ENCODE results near the gene TSFM. TPM values are rescaled to one million over a fixed set of nuclear protein-coding genes. Genes with fewer than 3 reads are reported as not detected.

Gene TSFM
- total and polyA plus RNA-seq, 2 of the 4 experiments (the other 2 are of a cell fraction): 11.5 to 14.0 TPM

GRCh38 chr12:57809425-57809824, 26.8 kb downstream of the TSFM start:
- 86% methylated on average over 2 of the region's 3 CpGs; no CpG with 5 or more reads in 1 of the 2 experiments for WGBS, 2 experiments (ENCODE audit: extremely low coverage in 2 of 2, insufficient read length in 1 of 2)
- no peak overlapping the region for H2BK20ac ChIP-seq (ENCODE audit: low read depth, low read length)
- H3K4me3 ChIP-seq (ENCODE audit: insufficient read depth, low read depth, low read length): no peak overlapping the region
- no peak overlapping the region for H3K4ac ChIP-seq (ENCODE audit: low read depth, low read length)
- DNase-seq (no peak), ATAC-seq (ENCODE audit: low read depth) (no peak)
- H3K9ac ChIP-seq (ENCODE audit: low read depth, low read length): no peak overlapping the region
- BruUV-seq (replicated peaks): no TSS peak
- H2BK5ac ChIP-seq (ENCODE audit: low read depth, low read length, poor library complexity, severe bottlenecking): no peak overlapping the region
- no peaks in the 10 kb centered on the region for H3K9me3 ChIP-seq (ENCODE audit: control insufficient read depth, insufficient read depth, low read length)
- no peak overlapping the region for H3K27ac ChIP-seq (ENCODE audit: insufficient read depth, low read length)
- intact Hi-C loops (cut with micrococcal nuclease) (no loop called here), in situ Hi-C loops (cut with MboI; ENCODE audit: low sequenced_read_pairs) (no loop called here), dilution Hi-C loops (cut with HindIII; ENCODE audit: low sequenced_read_pairs, unreplicated experiment) (no loop called here)
- H2AK5ac ChIP-seq (ENCODE audit: low read depth, low read length): no peak overlapping the region
- no peak for TF ChIP-seq BHLHE40 (IDR thresholded peaks at IDR 0.05; ENCODE audit: low read depth, low read length)
- TF ChIP-seq USF2 (IDR thresholded peaks at IDR 0.05; ENCODE audit: low read depth, low read length): no peak
- no peak for TF ChIP-seq RCOR1 (IDR thresholded peaks at IDR 0.05; ENCODE audit: insufficient replicate concordance, low read length)
- TF ChIP-seq CEBPB (IDR thresholded peaks at IDR 0.05; ENCODE audit: low read depth, low read length): no peak
- no peak for TF ChIP-seq ELK1 (IDR thresholded peaks at IDR 0.05; ENCODE audit: borderline replicate concordance, low read depth, low read length)
- TF ChIP-seq CHD1 (IDR thresholded peaks at IDR 0.05; ENCODE audit: low read depth, low read length): no peak
- TF ChIP-seq NFE2L2 (IDR thresholded peaks at IDR 0.05; ENCODE audit: low read depth, low read length): no peak
- TF ChIP-seq FOS (IDR thresholded peaks at IDR 0.05; ENCODE audit: low read depth, low read length): no peak
- TF ChIP-seq RFX5 (IDR thresholded peaks at IDR 0.05; ENCODE audit: low read depth, low read length): no peak
- no peak for TF ChIP-seq MAZ (IDR thresholded peaks at IDR 0.05; ENCODE audit: borderline replicate concordance, low read depth, low read length)
- TF ChIP-seq RAD21 (IDR thresholded peaks at IDR 0.05; ENCODE audit: low read length): no peak
- TF ChIP-seq CTCF (conservative IDR thresholded peaks at IDR 0.05; ENCODE audit: low read depth, low read length): no peak
- TF ChIP-seq MAFK (IDR thresholded peaks at IDR 0.05; ENCODE audit: low read depth, low read length): no peak
- no peak overlapping the region for H3K14ac ChIP-seq (replicated peaks; ENCODE audit: low read depth, low read length)
- no peak overlapping the region for H3K18ac ChIP-seq (ENCODE audit: low read depth, low read length)
- no peaks in the 10 kb centered on the region; the same call in 1 of the 2 replicates for H4K20me1 ChIP-seq (ENCODE audit: insufficient read depth, low read length)
- H2BK15ac ChIP-seq (ENCODE audit: low read depth, low read length): no peak overlapping the region
- peaks cover 43% of the 10 kb centered on the region for H3K36me3 ChIP-seq (ENCODE audit: control insufficient read depth, insufficient read depth, low read length)
- H3K23ac ChIP-seq (ENCODE audit: low read depth, low read length): no peak overlapping the region
- H4K5ac ChIP-seq (ENCODE audit: low read depth, low read length): no peak overlapping the region
- no peak overlapping the region for H2AK9ac ChIP-seq (replicated peaks; ENCODE audit: low read depth, low read length, poor library complexity)
- POLR2A ChIA-PET (ENCODE audit: unreplicated experiment): no interaction called here
- no peak overlapping the region for H3K4me2 ChIP-seq (ENCODE audit: low read depth, low read length)
- no peak overlapping the region for H3K56ac ChIP-seq (ENCODE audit: extremely low read depth, insufficient read depth, low read length)
- no peak overlapping the region for H2AFZ ChIP-seq (replicated peaks; ENCODE audit: low read length, poor library complexity)
- H2BK120ac ChIP-seq (ENCODE audit: low read depth, low read length): no peak overlapping the region
- peaks cover 5% of the 10 kb centered on the region for H3K9me1 ChIP-seq (ENCODE audit: insufficient read depth, low read length)
- no peak overlapping the region for H4K8ac ChIP-seq (ENCODE audit: low read depth in 2 of 2, low read length in 2 of 2)
- peaks cover 3% of the 10 kb centered on the region; the same call in 1 of the 2 replicates for H3K4me1 ChIP-seq (ENCODE audit: control insufficient read depth, insufficient read depth, low read length)
- H3K79me1 ChIP-seq (ENCODE audit: low read depth in 1 of 2, low read length in 2 of 2): no peaks in the 10 kb centered on the region
- no peaks in the 10 kb centered on the region for H3K27me3 ChIP-seq (ENCODE audit: control insufficient read depth, insufficient read depth, low read length)
- no peak overlapping the region for H4K91ac ChIP-seq (ENCODE audit: insufficient read depth, low read depth, low read length)
- CTCF ChIA-PET: no interaction called here
